SK-N-SH (cell line): ENCODE results near the gene AUTS2. TPM values are rescaled to one million over a fixed set of nuclear protein-coding genes. Genes with fewer than 3 reads are reported as not detected.

Experiments
- CTCF ChIA-PET: fragments of 300-600, 350-600 bp; formaldehyde crosslinking; extraction: SDS; loops from one replicate; lab custom pipeline; 2021; lab: Yijun Ruan, JAX
- POLR2A ChIA-PET: fragments of 350-600 bp; sonication (Branson Sonifier 250); formaldehyde crosslinking; extraction: SDS; loops from one replicate; lab custom pipeline; 2020; ENCODE audit warnings: antibody characterized with exemption, inconsistent platforms; lab: Yijun Ruan, JAX
- DNase-seq: peaks from one replicate; pipeline ENCODE4 v3.0.0; 2012
- H2AFZ ChIP-seq: fragments of 200-600 bp; sonication (generic); 2 replicates; pipeline ENCODE4 v1.8.1; 2016; ENCODE audit warnings: antibody characterized with exemption, mild to moderate bottlenecking, low read depth
- H3F3A ChIP-seq: fragments of 200-600 bp; sonication (generic); replicated peaks from 2 replicates; pipeline ENCODE3; 2016; ENCODE audit warnings: antibody characterized with exemption, mild to moderate bottlenecking; ENCODE audit not compliant: insufficient read depth
- H3K27ac ChIP-seq, 2 experiments: fragments of 200-500 bp in 1 of 2; fragments of 200-600 bp in 1 of 2; sonication (Bioruptor generic) in 1 of 2; sonication (generic), shearing (Covaris generic) in 1 of 2; 2 replicates each; pipeline versions ENCODE4 v1.5.1 to v1.6.1; 2014 to 2016; ENCODE audit warnings: low read depth in 2 of 2, inconsistent platforms in 1 of 2, low read length in 1 of 2, mild to moderate bottlenecking in 1 of 2, mixed read lengths in 1 of 2
- H3K27me3 ChIP-seq: fragments of 200-600 bp; sonication (generic), shearing (Covaris generic); 2 replicates; pipeline ENCODE4 v1.6.1; 2016; ENCODE audit warnings: mixed run types; ENCODE audit not compliant: insufficient read depth
- H3K36me3 ChIP-seq, 2 experiments: fragments of 200-500 bp in 1 of 2; fragments of 200-600 bp in 1 of 2; sonication (Bioruptor generic) in 1 of 2; sonication (generic) in 1 of 2; replicated peaks in 1 of 2; 2 replicates each; pipeline versions ENCODE3 to v1.5.1; 2014 to 2016; ENCODE audit warnings: low read length in 1 of 2, mild to moderate bottlenecking in 1 of 2; ENCODE audit not compliant: insufficient read depth in 2 of 2, control insufficient read depth in 1 of 2
- H3K4me1 ChIP-seq, 2 experiments: fragments of 200-500 bp in 1 of 2; fragments of 200-600 bp in 1 of 2; sonication (Bioruptor generic) in 1 of 2; sonication (generic), shearing (Covaris generic) in 1 of 2; 2 replicates each; pipeline versions ENCODE4 v1.5.1 to v1.6.1; 2014 to 2016; ENCODE audit warnings: low read depth in 1 of 2, low read length in 1 of 2, mixed run types in 1 of 2; ENCODE audit not compliant: insufficient read depth in 2 of 2, control insufficient read depth in 1 of 2
- H3K4me2 ChIP-seq: fragments of 200-600 bp; sonication (generic), shearing (Covaris generic); 2 replicates; pipeline ENCODE4 v1.6.1; 2017; ENCODE audit warnings: mixed run types
- H3K4me3 ChIP-seq, 2 experiments: fragments of 200-500 bp in 1 of 2; fragments of 200-600 bp in 1 of 2; sonication (Bioruptor generic) in 1 of 2; sonication (generic), shearing (Covaris generic) in 1 of 2; 2 replicates each; pipeline versions ENCODE4 v1.5.1 to v1.8.1; 2014 to 2016; ENCODE audit warnings: low read depth in 2 of 2, inconsistent platforms in 1 of 2, low read length in 1 of 2, mild to moderate bottlenecking in 1 of 2, mixed read lengths in 1 of 2, moderate library complexity in 1 of 2
- H3K79me2 ChIP-seq: fragments of 200-600 bp; sonication (generic); 2 replicates; pipeline ENCODE4 v1.8.1; 2017; ENCODE audit warnings: mild to moderate bottlenecking; ENCODE audit not compliant: insufficient read depth
- H3K9ac ChIP-seq: fragments of 200-600 bp; sonication (generic); 2 replicates; pipeline ENCODE4 v1.6.1; 2017; ENCODE audit warnings: mixed run types
- H3K9me2 ChIP-seq: fragments of 200-600 bp; sonication (generic); 2 replicates; pipeline ENCODE4 v1.6.1; 2017; ENCODE audit warnings: mixed run types
- H3K9me3 ChIP-seq: fragments of 200-600 bp; sonication (generic); 2 replicates; pipeline ENCODE4 v1.6.1; 2017; ENCODE audit warnings: mixed run types, mild to moderate bottlenecking, moderate library complexity
- H4K20me1 ChIP-seq: fragments of 200-600 bp; sonication (generic); 2 replicates; pipeline ENCODE4 v1.6.1; 2017; ENCODE audit warnings: mild to moderate bottlenecking, mixed run types; ENCODE audit not compliant: insufficient read depth
- CHD2 ChIP-seq: fragments of 150-350 bp; IDR thresholded peaks from 2 replicates; pipeline ENCODE4 v1.6.1; 2018; ENCODE audit warnings: low read length; ENCODE audit not compliant: partially characterized antibody
- EZH2phosphoT487 ChIP-seq: fragments of 200-600 bp; sonication (generic); IDR thresholded peaks from 2 replicates; pipeline ENCODE4 v1.6.1; 2017; ENCODE audit warnings: low read depth, mixed run types, mild to moderate bottlenecking, antibody characterized with exemption, moderate library complexity, borderline replicate concordance
- FOSL2 ChIP-seq: IDR thresholded peaks from 2 replicates; pipeline ENCODE4 v1.4.0; 2012; ENCODE audit warnings: low read depth, mild to moderate bottlenecking, moderate library complexity, borderline replicate concordance
- FOXJ3 ChIP-seq: sonication (generic); formaldehyde crosslinking; IDR thresholded peaks from 2 replicates; pipeline ENCODE4 v1.5.1; 2020; ENCODE audit warnings: mild to moderate bottlenecking, missing genetic modification reagents
- MXI1 ChIP-seq: IDR thresholded peaks from 2 replicates; pipeline ENCODE4 v1.6.1; 2012; ENCODE audit warnings: mild to moderate bottlenecking, low read depth, low read length, improper control_type of control experiment
- NFIC ChIP-seq: IDR thresholded peaks from 2 replicates; pipeline ENCODE4 v1.4.0; 2012; ENCODE audit warnings: borderline replicate concordance
- NRF1 ChIP-seq: IDR thresholded peaks from 2 replicates; pipeline ENCODE4 v1.6.1; 2012; ENCODE audit warnings: low read depth, mild to moderate bottlenecking, low read length
- POLR2AphosphoS5 ChIP-seq: IDR thresholded peaks from 2 replicates; pipeline ENCODE4 v1.6.1; 2012; ENCODE audit warnings: low read depth, low read length
- RAD21 ChIP-seq: IDR thresholded peaks from 2 replicates; pipeline ENCODE4 v1.6.1; 2012; ENCODE audit warnings: mild to moderate bottlenecking, low read length
- SMC3 ChIP-seq: IDR thresholded peaks from 2 replicates; pipeline ENCODE4 v1.6.1; 2012; ENCODE audit warnings: low read depth, low read length, improper control_type of control experiment
- TAF1 ChIP-seq: IDR thresholded peaks from 2 replicates; pipeline ENCODE4 v1.6.1; 2012; ENCODE audit warnings: low read depth, mild to moderate bottlenecking, low read length, moderate library complexity, borderline replicate concordance
- WGBS: methylation state at CpG from one replicate; pipeline ENCODE4 v1.1.6; 2017; ENCODE audit warnings: low lambda C conversion rate; 5-methylcytosine and 5-hydroxymethylcytosine counted together
- polyA plus RNA-seq, 3 experiments: library from polyadenylated mRNA; depleted of rRNA; stranded (reverse); fragments of >200 nt; gene quantifications; 2 replicates each; pipeline ENCODE4 v1.2.3, GENCODE V29; 2012
- TF ChIP-seq, protein P1 (sequence below): IDR thresholded peaks from 2 replicates; pipeline ENCODE4 v1.4.0; 2012; ENCODE audit warnings: low read depth, borderline replicate concordance
- TF ChIP-seq, protein P2 (sequence below): fragments of 150-350 bp; IDR thresholded peaks from 2 replicates; pipeline ENCODE4 v1.6.1; 2017; ENCODE audit warnings: antibody characterized with exemption, low read length, low read depth, borderline replicate concordance
- TF ChIP-seq, protein P3 (sequence below): fragments of 150-350 bp; IDR thresholded peaks from 2 replicates; pipeline ENCODE4 v1.6.1; 2016; ENCODE audit warnings: mild to moderate bottlenecking, low read depth, low read length

The AUTS2 gene
- polyA plus RNA-seq, 1 of the 3 experiments (the other 2 are of a cell fraction): 15.6 TPM

DNA sequence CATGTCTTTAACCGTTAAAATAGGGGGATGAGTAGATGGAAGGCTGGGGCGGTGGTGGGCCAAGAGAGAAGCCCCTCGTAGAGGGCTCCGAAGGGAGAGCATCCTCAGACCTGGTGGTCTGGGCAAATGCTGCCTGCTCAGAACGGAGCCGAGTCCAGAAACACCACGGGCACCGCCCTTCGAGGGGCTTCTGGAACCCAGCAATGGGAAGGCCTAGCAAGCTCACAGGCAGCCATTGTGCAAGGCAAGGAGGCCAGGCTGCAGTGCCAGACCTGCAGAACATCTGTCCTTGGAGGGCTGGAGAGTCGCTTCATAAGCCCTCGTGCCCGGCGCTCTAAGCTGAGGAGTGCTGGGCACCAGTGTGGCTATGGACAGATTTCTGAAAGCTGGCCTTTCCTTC lies 889.6 kb downstream of the AUTS2 start:
- Histone ChIP-seq H4K20me1 (no peaks in the 10 kb centered on the region), H3K4me3 (no peak overlapping the region), H3K9me3 (no peaks in the 10 kb centered on the region), H3F3A (no peaks in the 10 kb centered on the region), H3K36me3 (peaks cover 0 to 4% of the 10 kb centered on the region in 2 experiments), H3K9ac (no peak overlapping the region), H3K27me3 (no peaks in the 10 kb centered on the region), H3K27ac (no peak overlapping the region), H3K4me2 (no peak overlapping the region)
- no peak for TF ChIP-seq CHD2
- TF ChIP-seq, protein P1, sequence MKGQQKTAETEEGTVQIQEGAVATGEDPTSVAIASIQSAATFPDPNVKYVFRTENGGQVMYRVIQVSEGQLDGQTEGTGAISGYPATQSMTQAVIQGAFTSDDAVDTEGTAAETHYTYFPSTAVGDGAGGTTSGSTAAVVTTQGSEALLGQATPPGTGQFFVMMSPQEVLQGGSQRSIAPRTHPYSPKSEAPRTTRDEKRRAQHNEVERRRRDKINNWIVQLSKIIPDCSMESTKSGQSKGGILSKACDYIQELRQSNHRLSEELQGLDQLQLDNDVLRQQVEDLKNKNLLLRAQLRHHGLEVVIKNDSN: no peak
- no peak for TF ChIP-seq SMC3
- TF ChIP-seq EZH2phosphoT487: no peak
- TF ChIP-seq NFIC: no peak
- TF ChIP-seq, protein P2, sequence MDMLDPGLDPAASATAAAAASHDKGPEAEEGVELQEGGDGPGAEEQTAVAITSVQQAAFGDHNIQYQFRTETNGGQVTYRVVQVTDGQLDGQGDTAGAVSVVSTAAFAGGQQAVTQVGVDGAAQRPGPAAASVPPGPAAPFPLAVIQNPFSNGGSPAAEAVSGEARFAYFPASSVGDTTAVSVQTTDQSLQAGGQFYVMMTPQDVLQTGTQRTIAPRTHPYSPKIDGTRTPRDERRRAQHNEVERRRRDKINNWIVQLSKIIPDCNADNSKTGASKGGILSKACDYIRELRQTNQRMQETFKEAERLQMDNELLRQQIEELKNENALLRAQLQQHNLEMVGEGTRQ: no peak
- TF ChIP-seq, protein P3, sequence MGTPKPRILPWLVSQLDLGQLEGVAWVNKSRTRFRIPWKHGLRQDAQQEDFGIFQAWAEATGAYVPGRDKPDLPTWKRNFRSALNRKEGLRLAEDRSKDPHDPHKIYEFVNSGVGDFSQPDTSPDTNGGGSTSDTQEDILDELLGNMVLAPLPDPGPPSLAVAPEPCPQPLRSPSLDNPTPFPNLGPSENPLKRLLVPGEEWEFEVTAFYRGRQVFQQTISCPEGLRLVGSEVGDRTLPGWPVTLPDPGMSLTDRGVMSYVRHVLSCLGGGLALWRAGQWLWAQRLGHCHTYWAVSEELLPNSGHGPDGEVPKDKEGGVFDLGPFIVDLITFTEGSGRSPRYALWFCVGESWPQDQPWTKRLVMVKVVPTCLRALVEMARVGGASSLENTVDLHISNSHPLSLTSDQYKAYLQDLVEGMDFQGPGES: no peak
- TF ChIP-seq MXI1: no peak
- no peak for TF ChIP-seq POLR2AphosphoS5
- TF ChIP-seq TAF1: no peak
- TF ChIP-seq RAD21: no peak
- TF ChIP-seq FOXJ3 (CRISPR knock-in tag): no peak
- no peak for TF ChIP-seq FOSL2
- TF ChIP-seq, all 33 proteins: peak for 0
- no peaks in the 10 kb centered on the region for H3K79me2 ChIP-seq
- no peak for DNase-seq
- ChIA-PET CTCF (interaction anchor here (0.6 to 1.6 kb wide), 5 partner anchors 11 to 109 kb away, joined by 3 to 4 read pairs (median 3); no protein-coding TSS in a partner anchor), POLR2A (interaction anchor here (1.1 kb wide), 1 partner anchor 81 kb away, joined by 4 read pairs; no protein-coding TSS in a partner anchor)
- peaks cover 0 to 6% of the 10 kb centered on the region in 2 experiments; a peak in 2 of 4 replicates for H3K4me1 ChIP-seq
- 91% methylated on average over 11 of the region's 13 CpGs for WGBS
- no peaks in the 10 kb centered on the region for H3K9me2 ChIP-seq
- no peak overlapping the region for H2AFZ ChIP-seq

DNA sequence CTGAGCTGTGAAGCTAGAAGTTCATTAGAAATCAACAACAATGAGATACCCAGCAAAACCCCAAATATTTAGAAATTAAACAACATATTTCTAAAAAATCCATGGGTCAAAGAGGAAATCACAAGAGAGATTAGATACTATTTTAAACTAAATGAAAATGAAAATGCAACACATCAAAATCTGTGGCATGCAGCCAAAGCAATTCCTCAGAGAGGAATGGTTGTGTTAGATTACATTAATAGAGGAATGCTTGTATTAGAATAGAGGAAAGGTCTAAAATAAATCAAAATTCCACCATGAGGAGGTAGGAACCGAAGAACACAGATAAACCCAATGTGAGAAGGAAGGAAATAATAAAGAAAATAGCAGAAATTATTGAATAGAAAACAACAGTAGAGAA lies 891.5 kb downstream of the AUTS2 start:
- no peak for DNase-seq
- WGBS: 28% methylated on average over 1 of the region's 1 CpG
- POLR2A ChIA-PET: no interaction called here
- Histone ChIP-seq H3K9me3 (no peaks in the 10 kb centered on the region), H3K4me3 (no peak overlapping the region), H3K9me2 (no peaks in the 10 kb centered on the region), H4K20me1 (no peaks in the 10 kb centered on the region), H3K9ac (no peak overlapping the region), H3K27ac (peak overlapping the region in 1 of 2 experiments; percentile 44; a peak in 1 of 4 replicates), H3K4me2 (no peak overlapping the region), H3F3A (no peaks in the 10 kb centered on the region), H3K79me2 (no peaks in the 10 kb centered on the region), H3K27me3 (no peaks in the 10 kb centered on the region), H3K4me1 (peaks cover 0 to 6% of the 10 kb centered on the region in 2 experiments; a peak in 2 of 4 replicates), H3K36me3 (peaks cover 0 to under 1% of the 10 kb centered on the region in 2 experiments), H2AFZ (no peak overlapping the region)
- no peak for TF ChIP-seq NRF1
- CTCF ChIA-PET: interaction anchor here (1.2 to 6.1 kb wide), 4 partner anchors 12 to 62 kb away, joined by 3 to 25 read pairs (median 6); no protein-coding TSS in a partner anchor
